Activated CD8-positive, alpha-beta T cell treated with anti-CD3 and anti-CD28 coated beads for 36 hours (primary cell): ENCODE results near the gene IFFO2. TPM values are rescaled to one million over a fixed set of nuclear protein-coding genes. Genes with fewer than 3 reads are reported as not detected.
A peak's percentile ranks its signal among the peaks of the same experiment; 100 is the strongest.

Source experiments
- ATAC-seq: fragments of 200-7000 bp; cut with Tn5 transposase; one replicate; pipeline ENCODE4 v1.10.0; 2021; ENCODE audit warnings: mild to moderate bottlenecking, moderate library complexity
- CTCF ChIA-PET: fragments of 350-600 bp; sonication (Branson Sonifier 250); formaldehyde crosslinking; loops from one replicate; lab custom pipeline; 2021; ENCODE audit warnings: antibody characterized with exemption; lab: Charles Lee
- POLR2A ChIA-PET: fragments of 350-600 bp; sonication (Branson Sonifier 250); formaldehyde crosslinking; loops from one replicate; lab custom pipeline; 2021; ENCODE audit warnings: antibody characterized with exemption; lab: Charles Lee
- DNase-seq: peaks from one replicate; pipeline ENCODE4 v3.0.0-alpha.2; 2020
- H3K27ac Mint-ChIP-seq: one replicate; pipeline ENCODE4 v1.8.0; 2021; ENCODE audit warnings: mild to moderate bottlenecking, mixed read lengths
- H3K27me3 Mint-ChIP-seq: one replicate; pipeline ENCODE4 v1.8.0; 2021; ENCODE audit warnings: mixed read lengths
- H3K36me3 Mint-ChIP-seq: one replicate; pipeline ENCODE4 v1.8.0; 2021; ENCODE audit warnings: low read depth, mixed read lengths
- H3K4me1 Mint-ChIP-seq: one replicate; pipeline ENCODE4 v1.8.0; 2021; ENCODE audit warnings: low read depth, mixed read lengths
- H3K4me3 Mint-ChIP-seq: one replicate; pipeline ENCODE4 v1.8.0; 2021; ENCODE audit warnings: mild to moderate bottlenecking, moderate library complexity, mixed read lengths
- H3K9me3 Mint-ChIP-seq: one replicate; pipeline ENCODE4 v1.8.0; 2021; ENCODE audit warnings: mixed read lengths
- intact Hi-C: fragments of 100-400 bp; cut with micrococcal nuclease; formaldehyde crosslinking; loops from one replicate; pipeline ENCODE4 v1.10.0; 2022
- total RNA-seq, 2 experiments: library from RNA; stranded (reverse); gene quantifications; one replicate each; pipeline ENCODE4 v1.2.3, GENCODE V29; 2021
- TF ChIP-seq, protein P1 (sequence below): fragments of 200-600 bp; IDR thresholded peaks from one replicate; pipeline ENCODE4 v1.8.0; 2022; ENCODE audit warnings: antibody characterized with exemption, mild to moderate bottlenecking

The IFFO2 gene
- total RNA-seq, 2 experiments from 2014 or later: 23.7 to 26.4 TPM

DNA sequence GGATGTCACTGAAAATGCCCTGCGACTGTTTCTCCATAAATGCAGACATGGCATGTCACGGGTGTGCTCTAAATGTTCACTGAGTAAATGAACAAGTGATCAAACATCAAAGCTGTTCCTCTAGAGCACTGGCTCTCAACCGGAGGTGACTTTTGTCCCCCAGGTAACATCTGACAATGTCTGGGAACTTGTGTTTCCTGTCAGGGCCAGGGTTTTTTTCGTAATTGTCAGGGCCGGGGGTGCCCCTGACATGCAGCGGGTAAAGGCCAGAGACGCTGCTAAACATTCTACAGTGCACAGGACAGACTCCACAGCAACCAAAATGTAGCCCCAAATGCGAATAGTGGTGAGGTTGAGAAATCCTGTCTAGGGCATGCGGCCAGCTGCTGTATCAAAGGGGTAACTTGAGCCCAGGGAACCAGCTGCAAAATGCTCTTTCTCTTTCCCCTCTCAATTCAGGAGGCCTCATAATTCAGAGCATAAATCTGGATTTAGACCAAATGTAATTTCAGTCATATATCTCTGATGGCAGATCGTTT lies 56.1 kb downstream of the IFFO2 start:
- Mint-ChIP-seq H3K27ac (no peak overlapping the region), H3K4me1 (peaks cover 22% of the 10 kb centered on the region), H3K9me3 (no peaks in the 10 kb centered on the region), H3K27me3 (no peaks in the 10 kb centered on the region), H3K36me3 (no peaks in the 10 kb centered on the region), H3K4me3 (no peak overlapping the region)
- ATAC-seq (no peak), DNase-seq (peak; percentile 36)
- TF ChIP-seq, protein P1, sequence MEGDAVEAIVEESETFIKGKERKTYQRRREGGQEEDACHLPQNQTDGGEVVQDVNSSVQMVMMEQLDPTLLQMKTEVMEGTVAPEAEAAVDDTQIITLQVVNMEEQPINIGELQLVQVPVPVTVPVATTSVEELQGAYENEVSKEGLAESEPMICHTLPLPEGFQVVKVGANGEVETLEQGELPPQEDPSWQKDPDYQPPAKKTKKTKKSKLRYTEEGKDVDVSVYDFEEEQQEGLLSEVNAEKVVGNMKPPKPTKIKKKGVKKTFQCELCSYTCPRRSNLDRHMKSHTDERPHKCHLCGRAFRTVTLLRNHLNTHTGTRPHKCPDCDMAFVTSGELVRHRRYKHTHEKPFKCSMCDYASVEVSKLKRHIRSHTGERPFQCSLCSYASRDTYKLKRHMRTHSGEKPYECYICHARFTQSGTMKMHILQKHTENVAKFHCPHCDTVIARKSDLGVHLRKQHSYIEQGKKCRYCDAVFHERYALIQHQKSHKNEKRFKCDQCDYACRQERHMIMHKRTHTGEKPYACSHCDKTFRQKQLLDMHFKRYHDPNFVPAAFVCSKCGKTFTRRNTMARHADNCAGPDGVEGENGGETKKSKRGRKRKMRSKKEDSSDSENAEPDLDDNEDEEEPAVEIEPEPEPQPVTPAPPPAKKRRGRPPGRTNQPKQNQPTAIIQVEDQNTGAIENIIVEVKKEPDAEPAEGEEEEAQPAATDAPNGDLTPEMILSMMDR: no peak
- CTCF ChIA-PET: interaction anchor here (1.2 to 5.2 kb wide), 5 partner anchors 8 to 25 kb away, joined by 3 to 32 read pairs (median 5); no protein-coding TSS in a partner anchor
- intact Hi-C loops: loop anchor here (10.0 kb wide), 1 partner anchor 174 kb away; no protein-coding TSS in a partner anchor
- POLR2A ChIA-PET: interaction anchor here (1.0 to 1.3 kb wide), 2 partner anchors 12 to 115 kb away, joined by 3 read pairs; no protein-coding TSS in a partner anchor

DNA sequence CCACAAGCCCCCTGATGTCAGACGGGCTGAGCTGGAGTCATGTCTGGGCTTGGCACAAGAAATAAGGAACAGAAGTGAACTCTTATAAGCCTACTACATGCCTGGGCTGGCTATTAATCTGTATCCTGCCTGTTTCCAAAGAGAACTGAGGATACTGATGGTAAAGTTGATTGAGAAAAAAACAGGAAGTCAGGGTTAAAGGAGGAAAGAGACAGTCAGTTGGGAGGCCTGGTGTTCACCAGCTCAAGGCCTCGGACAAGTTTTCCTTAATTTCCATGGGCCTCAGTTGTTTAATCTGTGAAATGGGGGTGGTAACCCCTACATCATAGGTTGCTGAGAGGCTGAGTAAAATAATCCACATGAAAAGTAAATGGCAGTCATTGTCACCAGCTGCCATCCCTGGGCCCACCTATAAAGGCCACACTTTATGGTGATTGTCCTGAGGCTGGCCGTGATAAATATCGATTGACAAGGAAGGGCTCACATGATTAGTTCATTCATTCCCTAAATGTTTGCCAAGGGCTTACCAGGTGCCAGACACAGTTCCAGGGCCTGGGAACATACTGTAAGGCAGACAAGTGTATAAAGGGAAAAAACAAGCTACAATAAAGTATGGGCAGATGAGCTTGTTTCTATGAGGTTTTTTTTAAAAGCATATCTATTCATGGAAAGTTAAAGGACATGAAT lies 57.0 kb downstream of the IFFO2 start:
- POLR2A ChIA-PET: interaction anchor here (0.6 to 1.3 kb wide), 6 partner anchors 13 to 361 kb away, joined by 3 read pairs; no protein-coding TSS in a partner anchor

DNA sequence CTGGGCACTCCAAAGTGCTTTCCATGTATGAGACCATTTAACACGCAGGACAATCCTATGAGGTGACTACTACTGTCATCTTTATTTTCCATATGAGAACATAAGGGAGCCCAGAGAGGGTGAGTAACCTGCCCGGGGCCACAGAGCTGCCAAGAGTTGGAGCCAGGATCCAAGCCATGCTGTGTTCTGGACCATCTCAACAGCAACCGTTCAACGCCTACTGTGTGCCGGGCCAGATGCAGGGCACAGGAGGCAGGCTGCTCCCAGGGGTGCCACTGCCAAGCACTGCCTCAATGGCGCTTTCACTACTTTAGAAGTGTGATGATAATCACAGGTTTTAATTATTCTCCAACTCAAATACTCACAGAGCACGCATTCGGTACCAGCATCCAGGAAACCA lies 57.9 kb downstream of the IFFO2 start:
- ChIA-PET CTCF (interaction anchor here (1.5 to 2.0 kb wide), 3 partner anchors 8 to 23 kb away, joined by 4 to 9 read pairs (median 5); no protein-coding TSS in a partner anchor), POLR2A (interaction anchor here (0.7 to 0.9 kb wide), 3 partner anchors 27 to 362 kb away, joined by 3 read pairs; no protein-coding TSS in a partner anchor)
- peaks cover 22% of the 10 kb centered on the region for H3K4me1 Mint-ChIP-seq
- no peak overlapping the region for H3K27ac Mint-ChIP-seq
- H3K9me3 Mint-ChIP-seq: no peaks in the 10 kb centered on the region
- TF ChIP-seq, protein P1: no peak
- no peaks in the 10 kb centered on the region for H3K36me3 Mint-ChIP-seq
- intact Hi-C loops: no loop called here
- H3K27me3 Mint-ChIP-seq: no peaks in the 10 kb centered on the region
- DNase-seq (no peak), ATAC-seq (no peak)
- H3K4me3 Mint-ChIP-seq: no peak overlapping the region

More for the DNA sequence above, 57.0 kb downstream of the IFFO2 start:
- peaks cover 22% of the 10 kb centered on the region for H3K4me1 Mint-ChIP-seq
- intact Hi-C loops: loop anchor here (10.0 kb wide), 1 partner anchor 175 kb away; no protein-coding TSS in a partner anchor
- no peak overlapping the region for H3K27ac Mint-ChIP-seq
- H3K27me3 Mint-ChIP-seq: no peaks in the 10 kb centered on the region
- no peak for ATAC-seq
- no peaks in the 10 kb centered on the region for H3K36me3 Mint-ChIP-seq
- no peaks in the 10 kb centered on the region for H3K9me3 Mint-ChIP-seq
- CTCF ChIA-PET: interaction anchor here (1.2 to 5.2 kb wide), 4 partner anchors 9 to 24 kb away, joined by 3 to 32 read pairs (median 6); no protein-coding TSS in a partner anchor
- TF ChIP-seq, protein P1: no peak
- DNase-seq: no peak
- no peak overlapping the region for H3K4me3 Mint-ChIP-seq

DNA sequence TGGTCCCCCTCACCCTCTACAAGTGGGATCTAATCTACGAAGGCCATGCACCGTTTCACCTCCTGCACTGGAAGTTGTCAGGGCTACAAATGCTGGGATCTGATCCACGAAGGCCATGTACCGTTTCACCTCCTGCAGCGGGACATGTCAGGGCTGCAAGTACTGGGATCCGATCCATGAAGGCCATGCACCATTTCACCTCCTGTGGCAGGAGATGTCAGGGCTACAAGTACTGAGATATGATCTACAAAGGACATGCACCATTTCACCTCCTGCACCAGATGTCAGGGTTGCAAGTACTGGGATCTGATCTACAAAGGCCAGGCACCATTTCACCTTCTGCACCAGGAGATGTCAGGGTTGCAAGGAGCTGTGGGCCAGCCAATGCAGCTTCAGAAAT lies 61.2 kb downstream of the IFFO2 start:
- Mint-ChIP-seq H3K4me3 (no peak overlapping the region), H3K27ac (no peak overlapping the region), H3K9me3 (no peaks in the 10 kb centered on the region), H3K4me1 (peaks cover 3% of the 10 kb centered on the region), H3K27me3 (no peaks in the 10 kb centered on the region), H3K36me3 (no peaks in the 10 kb centered on the region)
- CTCF ChIA-PET: interaction anchor here (1.1 to 2.3 kb wide), 4 partner anchors 11 to 77 kb away, joined by 4 to 11 read pairs (median 6); no protein-coding TSS in a partner anchor
- TF ChIP-seq, protein P1: no peak
- DNase-seq (no peak), ATAC-seq (no peak)
- POLR2A ChIA-PET: no interaction called here
- intact Hi-C loops: no loop called here
